Prostate gland (tissue), 2 donors: ENCODE measurements around the gene GDF11.

Experiments
- POLR2A ChIP-seq: fragments of 450-650 bp; IDR thresholded peaks from one replicate; pipeline ENCODE4 v1.6.1; 2016; ENCODE audit warnings: antibody characterized with exemption, mild to moderate bottlenecking
- TF ChIP-seq, protein P1 (sequence below), 4 experiments: fragments of 200-600 bp in 2 of 4; fragments of 450-650 bp in 2 of 4; sonication (generic) in 2 of 4; IDR thresholded peaks; 1 replicate in 3 of 4; 2 replicates in 1 of 4; pipeline ENCODE4 v1.5.1; 2016 to 2019; ENCODE audit warnings: antibody characterized with exemption in 4 of 4, mild to moderate bottlenecking in 2 of 4, moderate library complexity in 2 of 4

DNA sequence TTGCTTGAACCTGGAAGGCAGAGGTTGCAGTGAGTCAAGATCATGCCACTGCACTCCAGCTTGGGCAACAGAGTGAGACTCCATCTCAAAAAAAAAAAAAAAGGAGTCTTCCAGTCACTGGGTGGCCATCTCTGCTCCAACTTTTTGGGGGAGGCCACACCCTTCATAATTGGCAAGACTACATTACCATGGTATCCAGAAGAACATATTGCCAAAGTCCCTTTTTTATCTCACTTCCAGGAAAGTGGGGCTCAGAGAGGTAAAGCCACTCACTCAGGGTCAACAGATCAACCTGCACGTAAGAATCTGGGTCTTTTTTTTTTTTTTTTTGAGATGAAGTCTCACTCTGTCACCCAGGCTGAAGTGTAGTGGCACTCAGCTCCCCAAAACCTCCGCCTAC lies 9.1 kb upstream of the GDF11 start:
- TF ChIP-seq POLR2A: no peak
- TF ChIP-seq, protein P1, sequence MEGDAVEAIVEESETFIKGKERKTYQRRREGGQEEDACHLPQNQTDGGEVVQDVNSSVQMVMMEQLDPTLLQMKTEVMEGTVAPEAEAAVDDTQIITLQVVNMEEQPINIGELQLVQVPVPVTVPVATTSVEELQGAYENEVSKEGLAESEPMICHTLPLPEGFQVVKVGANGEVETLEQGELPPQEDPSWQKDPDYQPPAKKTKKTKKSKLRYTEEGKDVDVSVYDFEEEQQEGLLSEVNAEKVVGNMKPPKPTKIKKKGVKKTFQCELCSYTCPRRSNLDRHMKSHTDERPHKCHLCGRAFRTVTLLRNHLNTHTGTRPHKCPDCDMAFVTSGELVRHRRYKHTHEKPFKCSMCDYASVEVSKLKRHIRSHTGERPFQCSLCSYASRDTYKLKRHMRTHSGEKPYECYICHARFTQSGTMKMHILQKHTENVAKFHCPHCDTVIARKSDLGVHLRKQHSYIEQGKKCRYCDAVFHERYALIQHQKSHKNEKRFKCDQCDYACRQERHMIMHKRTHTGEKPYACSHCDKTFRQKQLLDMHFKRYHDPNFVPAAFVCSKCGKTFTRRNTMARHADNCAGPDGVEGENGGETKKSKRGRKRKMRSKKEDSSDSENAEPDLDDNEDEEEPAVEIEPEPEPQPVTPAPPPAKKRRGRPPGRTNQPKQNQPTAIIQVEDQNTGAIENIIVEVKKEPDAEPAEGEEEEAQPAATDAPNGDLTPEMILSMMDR (IDR thresholded peaks at IDR 0.05): no peak
